ENCODE results near the gene SIRPA. TPM values are rescaled to one million over a fixed set of nuclear protein-coding genes. Genes with fewer than 3 reads are reported as not detected.

Gene SIRPA
- polyA plus RNA-seq, 1 donor (not counting 4 experiments of a cell fraction or from before 2014, with no cell fraction given), result 23.7 TPM

DNA sequence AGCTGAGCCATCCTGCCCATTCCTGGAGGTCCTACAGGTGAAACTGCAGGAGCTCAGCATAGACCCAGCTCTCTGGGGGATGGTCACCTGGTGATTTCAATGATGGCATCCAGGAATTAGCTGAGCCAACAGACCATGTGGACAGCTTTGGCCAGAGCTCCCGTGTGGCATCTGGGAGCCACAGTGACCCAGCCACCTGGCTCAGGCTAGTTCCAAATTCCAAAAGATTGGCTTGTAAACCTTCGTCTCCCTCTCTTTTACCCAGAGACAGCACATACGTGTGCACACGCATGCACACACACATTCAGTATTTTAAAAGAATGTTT lies 44.0 kb downstream of the SIRPA start:
- no peaks in the 10 kb centered on the region for H3K9me1 ChIP-seq (ENCODE audit: control insufficient read depth, extremely low read depth, insufficient read depth, low read length)
- H3K79me2 ChIP-seq (ENCODE audit: control insufficient read depth, insufficient read depth, low read length), result no peaks in the 10 kb centered on the region
- dilution Hi-C loops (cut with MboI; ENCODE audit: extremely low pct_ligation_motif_present, low sequenced_read_pairs), result no loop called here
- no peak overlapping the region for H3K4me3 ChIP-seq (ENCODE audit: control insufficient read depth in 2 of 3, extremely low read depth in 1 of 3, insufficient read depth in 2 of 3, low read depth in 1 of 3, low read length in 3 of 3)
- no peak overlapping the region for H3K27ac ChIP-seq (ENCODE audit: control insufficient read depth, insufficient read depth, low read length)
- no peaks in the 10 kb centered on the region for H3K9me3 ChIP-seq (ENCODE audit: control insufficient read depth, low read depth, low read length)
- no peak overlapping the region for H3K4me2 ChIP-seq (ENCODE audit: control insufficient read depth, extremely low read depth, insufficient read depth, low read depth, low read length)
- peaks cover 3 to 5% of the 10 kb centered on the region in 2 experiments for H3K36me3 ChIP-seq (ENCODE audit: control insufficient read depth in 2 of 2, extremely low read depth in 1 of 2, insufficient read depth in 2 of 2, low read length in 2 of 2)
- FAIRE-seq, result no peak
- TF ChIP-seq EZH2 (IDR thresholded peaks at IDR 0.05; ENCODE audit: low read length), result no peak
- TF ChIP-seq, protein P1, sequence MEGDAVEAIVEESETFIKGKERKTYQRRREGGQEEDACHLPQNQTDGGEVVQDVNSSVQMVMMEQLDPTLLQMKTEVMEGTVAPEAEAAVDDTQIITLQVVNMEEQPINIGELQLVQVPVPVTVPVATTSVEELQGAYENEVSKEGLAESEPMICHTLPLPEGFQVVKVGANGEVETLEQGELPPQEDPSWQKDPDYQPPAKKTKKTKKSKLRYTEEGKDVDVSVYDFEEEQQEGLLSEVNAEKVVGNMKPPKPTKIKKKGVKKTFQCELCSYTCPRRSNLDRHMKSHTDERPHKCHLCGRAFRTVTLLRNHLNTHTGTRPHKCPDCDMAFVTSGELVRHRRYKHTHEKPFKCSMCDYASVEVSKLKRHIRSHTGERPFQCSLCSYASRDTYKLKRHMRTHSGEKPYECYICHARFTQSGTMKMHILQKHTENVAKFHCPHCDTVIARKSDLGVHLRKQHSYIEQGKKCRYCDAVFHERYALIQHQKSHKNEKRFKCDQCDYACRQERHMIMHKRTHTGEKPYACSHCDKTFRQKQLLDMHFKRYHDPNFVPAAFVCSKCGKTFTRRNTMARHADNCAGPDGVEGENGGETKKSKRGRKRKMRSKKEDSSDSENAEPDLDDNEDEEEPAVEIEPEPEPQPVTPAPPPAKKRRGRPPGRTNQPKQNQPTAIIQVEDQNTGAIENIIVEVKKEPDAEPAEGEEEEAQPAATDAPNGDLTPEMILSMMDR (optimal IDR thresholded peaks at IDR 0.05 in 1 of 3, IDR thresholded peaks at IDR 0.05 in 1 of 3, conservative IDR thresholded peaks at IDR 0.05 in 1 of 3; ENCODE audit: extremely low read depth in 1 of 3, insufficient read depth in 2 of 3, low read length in 3 of 3), result no peak
- H2AFZ ChIP-seq (ENCODE audit: control insufficient read depth, low read length), result no peak overlapping the region
- H3K27me3 ChIP-seq (ENCODE audit: control insufficient read depth, extremely low read depth, insufficient read depth, low read length), result no peaks in the 10 kb centered on the region
- no peak for DNase-seq (ENCODE audit: low read depth, low spot score)
- peaks cover 54% of the 10 kb centered on the region for H3K4me1 ChIP-seq (ENCODE audit: control insufficient read depth, extremely low read depth, insufficient read depth, low read length)
- H4K20me1 ChIP-seq (ENCODE audit: control insufficient read depth, extremely low read depth, insufficient read depth, low read length), result no peaks in the 10 kb centered on the region
- no peak overlapping the region for H3K9ac ChIP-seq (ENCODE audit: control insufficient read depth, extremely low read depth, insufficient read depth, low read length)

DNA sequence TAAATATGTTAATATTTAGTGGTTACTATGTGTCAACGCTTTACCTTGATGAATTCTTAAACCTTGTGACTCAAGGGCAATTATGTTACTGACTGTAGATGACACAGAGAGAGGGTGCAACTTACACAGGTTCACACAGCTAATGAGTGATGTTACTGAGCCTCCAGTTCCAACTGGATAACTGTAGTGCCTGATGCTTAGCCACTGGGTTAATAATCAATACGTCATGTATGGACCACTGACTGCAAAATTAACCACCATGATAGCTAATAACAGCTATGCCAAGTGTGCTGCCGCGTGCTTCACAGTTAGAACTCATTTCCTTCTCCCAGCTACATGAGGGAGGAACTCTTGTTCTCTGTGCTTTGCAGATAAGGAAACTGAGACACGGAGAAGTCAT lies 45.4 kb downstream of the SIRPA start:
- Histone ChIP-seq H2AFZ (ENCODE audit: control insufficient read depth, low read length) (no peak overlapping the region), H3K9ac (ENCODE audit: control insufficient read depth, extremely low read depth, insufficient read depth, low read length) (no peak overlapping the region), H3K27me3 (ENCODE audit: control insufficient read depth, extremely low read depth, insufficient read depth, low read length) (no peaks in the 10 kb centered on the region), H3K4me3 (ENCODE audit: control insufficient read depth in 2 of 3, extremely low read depth in 1 of 3, insufficient read depth in 2 of 3, low read depth in 1 of 3, low read length in 3 of 3) (no peak overlapping the region), H3K4me1 (ENCODE audit: control insufficient read depth, extremely low read depth, insufficient read depth, low read length) (peaks cover 44% of the 10 kb centered on the region), H3K27ac (ENCODE audit: control insufficient read depth, insufficient read depth, low read length) (peak overlapping the region; percentile 73), H4K20me1 (ENCODE audit: control insufficient read depth, extremely low read depth, insufficient read depth, low read length) (no peaks in the 10 kb centered on the region), H3K9me3 (ENCODE audit: control insufficient read depth, low read depth, low read length) (no peaks in the 10 kb centered on the region), H3K36me3 (ENCODE audit: control insufficient read depth in 2 of 2, extremely low read depth in 1 of 2, insufficient read depth in 2 of 2, low read length in 2 of 2) (peaks cover 3% of the 10 kb centered on the region in 2 experiments), H3K9me1 (ENCODE audit: control insufficient read depth, extremely low read depth, insufficient read depth, low read length) (no peaks in the 10 kb centered on the region), H3K4me2 (ENCODE audit: control insufficient read depth, extremely low read depth, insufficient read depth, low read depth, low read length) (peak overlapping the region; percentile 71), H3K79me2 (ENCODE audit: control insufficient read depth, insufficient read depth, low read length) (no peaks in the 10 kb centered on the region)
- dilution Hi-C loops (cut with MboI; ENCODE audit: extremely low pct_ligation_motif_present, low sequenced_read_pairs), result no loop called here
- DNase-seq (ENCODE audit: low read depth, low spot score) (no peak), FAIRE-seq (no peak)
- no peak for TF ChIP-seq EZH2 (IDR thresholded peaks at IDR 0.05; ENCODE audit: low read length)
- TF ChIP-seq, protein P1 (optimal IDR thresholded peaks at IDR 0.05 in 1 of 3, IDR thresholded peaks at IDR 0.05 in 1 of 3, conservative IDR thresholded peaks at IDR 0.05 in 1 of 3; ENCODE audit: extremely low read depth in 1 of 3, insufficient read depth in 2 of 3, low read length in 3 of 3), result no peak
